AG04450 (cell line): ENCODE measurements around the gene OSBPL8. TPM values are rescaled to one million over a fixed set of nuclear protein-coding genes. Genes with fewer than 3 reads are reported as not detected.

Experiments
- CTCF ChIA-PET: fragments of 300-600, 350-600 bp; formaldehyde crosslinking; extraction: SDS; loops from one replicate; lab custom pipeline; 2022; ENCODE audit warnings: antibody characterized with exemption, inconsistent platforms; lab: Charles Lee
- POLR2A ChIA-PET: fragments of 350-600 bp; formaldehyde crosslinking; extraction: SDS; loops from one replicate; lab custom pipeline; 2021; ENCODE audit warnings: antibody characterized with exemption, inconsistent platforms; lab: Yijun Ruan, JAX
- DNase-seq: peaks from one replicate; pipeline ENCODE4 v3.0.0-alpha.2; 2011; ENCODE audit warnings: low read depth, low spot score
- H3K27ac ChIP-seq: one replicate; pipeline ENCODE4 v1.5.1; 2012; ENCODE audit warnings: low read depth, low read length, control low read depth
- H3K27me3 ChIP-seq: one replicate; pipeline ENCODE4 v1.6.0; 2012; ENCODE audit warnings: low read length; ENCODE audit not compliant: control insufficient read depth, insufficient read depth
- H3K4me3 ChIP-seq: 2 replicates; pipeline ENCODE4 v1.5.1; 2011; ENCODE audit warnings: mild to moderate bottlenecking, low read depth, low read length, control low read depth
- H3K9me3 ChIP-seq: 2 replicates; pipeline ENCODE4 v1.5.1; 2012; ENCODE audit warnings: low read length; ENCODE audit not compliant: control insufficient read depth, insufficient read depth
- polyA plus RNA-seq: library from polyadenylated mRNA; depleted of rRNA; stranded (reverse); fragments of >200 nt; gene quantifications from 2 replicates; pipeline ENCODE4 v1.2.3, GENCODE V29; 2011
- TF ChIP-seq, protein P1 (sequence below): IDR thresholded peaks from 2 replicates; pipeline ENCODE4 v1.5.1; 2011; ENCODE audit warnings: low read depth, low read length, control low read depth, inconsistent platforms

OSBPL8 gene
- polyA plus RNA-seq, 1 experiment, result 64.5 TPM

DNA sequence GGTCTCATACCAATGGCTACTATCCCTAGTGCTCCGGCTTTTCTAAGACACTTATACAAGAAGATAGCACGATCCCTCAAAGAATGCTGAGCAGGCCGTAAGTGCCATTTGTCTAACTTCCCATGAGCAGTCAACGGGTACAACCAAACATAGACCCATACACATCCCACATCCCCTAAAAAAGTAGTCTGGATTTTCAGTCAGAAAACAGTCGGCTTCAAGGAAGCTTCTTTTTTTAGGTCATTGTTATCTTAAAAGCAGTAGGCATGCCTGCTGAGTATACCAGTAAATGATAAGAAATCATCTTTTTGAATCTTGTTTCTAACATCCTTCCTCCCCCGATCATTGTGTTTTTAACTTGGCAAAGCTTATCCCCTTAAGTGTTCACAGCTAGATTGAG lies 19.8 kb downstream of the OSBPL8 start:
- Histone ChIP-seq H3K27me3 (no peaks in the 10 kb centered on the region), H3K4me3 (no peak overlapping the region), H3K27ac (no peak overlapping the region), H3K9me3 (no peaks in the 10 kb centered on the region)
- no peak for DNase-seq
- TF ChIP-seq, protein P1, sequence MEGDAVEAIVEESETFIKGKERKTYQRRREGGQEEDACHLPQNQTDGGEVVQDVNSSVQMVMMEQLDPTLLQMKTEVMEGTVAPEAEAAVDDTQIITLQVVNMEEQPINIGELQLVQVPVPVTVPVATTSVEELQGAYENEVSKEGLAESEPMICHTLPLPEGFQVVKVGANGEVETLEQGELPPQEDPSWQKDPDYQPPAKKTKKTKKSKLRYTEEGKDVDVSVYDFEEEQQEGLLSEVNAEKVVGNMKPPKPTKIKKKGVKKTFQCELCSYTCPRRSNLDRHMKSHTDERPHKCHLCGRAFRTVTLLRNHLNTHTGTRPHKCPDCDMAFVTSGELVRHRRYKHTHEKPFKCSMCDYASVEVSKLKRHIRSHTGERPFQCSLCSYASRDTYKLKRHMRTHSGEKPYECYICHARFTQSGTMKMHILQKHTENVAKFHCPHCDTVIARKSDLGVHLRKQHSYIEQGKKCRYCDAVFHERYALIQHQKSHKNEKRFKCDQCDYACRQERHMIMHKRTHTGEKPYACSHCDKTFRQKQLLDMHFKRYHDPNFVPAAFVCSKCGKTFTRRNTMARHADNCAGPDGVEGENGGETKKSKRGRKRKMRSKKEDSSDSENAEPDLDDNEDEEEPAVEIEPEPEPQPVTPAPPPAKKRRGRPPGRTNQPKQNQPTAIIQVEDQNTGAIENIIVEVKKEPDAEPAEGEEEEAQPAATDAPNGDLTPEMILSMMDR, result no peak
- POLR2A ChIA-PET, result no interaction called here
- CTCF ChIA-PET, result no interaction called here

DNA sequence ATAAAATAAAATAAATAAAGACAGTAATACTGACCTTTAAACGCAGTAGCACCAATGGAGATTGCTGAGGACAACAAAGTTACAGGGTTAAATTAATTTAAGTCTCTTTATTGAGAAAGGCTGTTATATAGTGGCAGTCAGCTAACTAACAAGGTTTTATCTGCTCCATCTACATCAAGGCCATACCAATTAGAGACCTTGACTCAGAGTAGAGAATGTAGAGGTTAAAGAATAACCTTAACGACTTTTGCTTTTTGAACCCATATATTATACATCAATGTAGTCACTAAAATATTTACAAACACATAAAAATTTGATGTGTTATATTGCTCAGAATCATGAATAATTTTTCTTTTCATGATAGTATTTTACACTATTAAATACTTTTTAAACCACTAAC lies 21.6 kb downstream of the OSBPL8 start:
- TF ChIP-seq, protein P1, result no peak
- ChIA-PET POLR2A (no interaction called here), CTCF (no interaction called here)
- Histone ChIP-seq H3K4me3 (no peak overlapping the region), H3K27me3 (no peaks in the 10 kb centered on the region), H3K9me3 (no peaks in the 10 kb centered on the region), H3K27ac (no peak overlapping the region)
- DNase-seq, result no peak

DNA sequence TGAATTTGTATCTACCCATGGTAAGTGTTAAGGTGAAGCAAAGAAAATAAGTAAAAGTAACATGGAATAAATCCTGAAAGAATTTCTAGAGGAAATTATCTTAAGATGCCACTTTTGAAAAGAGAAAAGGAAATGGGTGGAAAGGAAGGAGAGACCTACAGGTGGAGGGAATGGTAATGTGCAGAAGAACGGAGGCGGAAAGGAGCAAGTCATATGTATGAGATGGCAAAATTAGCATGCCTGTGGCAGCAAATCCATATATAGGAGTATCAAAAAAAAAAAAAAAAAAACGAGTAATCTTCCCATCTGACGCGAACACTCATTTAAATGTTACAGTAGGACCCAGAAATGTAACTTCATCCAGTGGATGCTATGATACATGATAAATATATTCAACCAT lies 23.0 kb downstream of the OSBPL8 start:
- TF ChIP-seq, protein P1, result no peak
- Histone ChIP-seq H3K9me3 (no peaks in the 10 kb centered on the region), H3K4me3 (no peak overlapping the region), H3K27me3 (no peaks in the 10 kb centered on the region), H3K27ac (no peak overlapping the region)
- POLR2A ChIA-PET, result no interaction called here
- no peak for DNase-seq
- CTCF ChIA-PET, result no interaction called here

DNA sequence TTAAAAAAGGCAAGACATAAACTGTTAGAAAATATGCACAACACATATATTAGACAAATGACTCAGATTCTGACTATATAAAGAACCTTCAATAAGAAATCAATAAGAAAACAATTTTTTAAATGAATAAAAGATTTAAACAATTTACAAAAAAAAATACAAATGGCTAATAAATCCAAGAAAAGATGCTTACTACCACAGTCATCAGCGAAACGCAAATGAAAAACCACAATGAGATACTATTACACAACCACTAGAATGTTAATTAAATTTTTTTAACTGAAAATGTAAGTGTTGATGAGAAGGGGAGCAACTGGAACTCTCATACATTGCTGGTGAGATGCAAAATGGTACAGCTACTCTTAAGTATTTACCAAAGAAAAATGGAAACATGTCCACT lies 24.4 kb downstream of the OSBPL8 start:
- DNase-seq, result no peak
- Histone ChIP-seq H3K27ac (no peak overlapping the region), H3K9me3 (no peaks in the 10 kb centered on the region), H3K4me3 (no peak overlapping the region), H3K27me3 (no peaks in the 10 kb centered on the region)
- TF ChIP-seq, protein P1, result no peak
- POLR2A ChIA-PET, result no interaction called here
- CTCF ChIA-PET, result no interaction called here

DNA sequence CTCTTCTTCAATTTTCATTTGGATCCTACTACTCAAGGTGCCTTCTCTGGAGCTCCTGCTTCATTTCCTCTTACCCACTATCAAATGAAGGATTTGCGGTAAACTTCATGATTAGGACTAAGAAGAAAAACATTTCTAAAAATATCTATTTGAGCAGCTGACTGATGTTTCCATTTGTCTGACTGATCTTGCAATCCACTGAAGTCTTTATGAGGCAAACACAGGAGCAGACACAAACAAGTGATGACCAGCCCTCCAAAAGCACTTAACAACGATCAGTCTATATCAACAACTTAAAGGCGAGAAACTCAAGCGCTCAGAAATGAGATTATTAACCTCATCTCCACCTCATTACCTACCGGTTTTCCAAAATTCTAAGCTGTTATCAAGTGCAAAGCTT lies 26.2 kb downstream of the OSBPL8 start:
- H3K9me3 ChIP-seq, result no peaks in the 10 kb centered on the region
- DNase-seq, result no peak
- TF ChIP-seq, protein P1, result no peak
- POLR2A ChIA-PET, result no interaction called here
- CTCF ChIA-PET, result interaction anchor here (0.6 kb wide), 1 partner anchor 25 kb away, joined by 6 read pairs; no protein-coding TSS in a partner anchor
- no peak overlapping the region for H3K27ac ChIP-seq
- no peaks in the 10 kb centered on the region for H3K27me3 ChIP-seq
- no peak overlapping the region for H3K4me3 ChIP-seq
